ENCODE measurements around the gene MACROD1. TPM values are rescaled to one million over a fixed set of nuclear protein-coding genes. Genes with fewer than 3 reads are reported as not detected.

MACROD1 gene
- total RNA-seq, 1 donor from 2014 or later: 5.6 TPM

- intact Hi-C loops (cut with micrococcal nuclease): loop anchor here (1.0 kb wide), 3 partner anchors 31 to 317 kb away; no protein-coding TSS in a partner anchor
Observed at GRCh38 chr11:64153812-64154211, 12.1 kb downstream of the MACROD1 start.

DNA sequence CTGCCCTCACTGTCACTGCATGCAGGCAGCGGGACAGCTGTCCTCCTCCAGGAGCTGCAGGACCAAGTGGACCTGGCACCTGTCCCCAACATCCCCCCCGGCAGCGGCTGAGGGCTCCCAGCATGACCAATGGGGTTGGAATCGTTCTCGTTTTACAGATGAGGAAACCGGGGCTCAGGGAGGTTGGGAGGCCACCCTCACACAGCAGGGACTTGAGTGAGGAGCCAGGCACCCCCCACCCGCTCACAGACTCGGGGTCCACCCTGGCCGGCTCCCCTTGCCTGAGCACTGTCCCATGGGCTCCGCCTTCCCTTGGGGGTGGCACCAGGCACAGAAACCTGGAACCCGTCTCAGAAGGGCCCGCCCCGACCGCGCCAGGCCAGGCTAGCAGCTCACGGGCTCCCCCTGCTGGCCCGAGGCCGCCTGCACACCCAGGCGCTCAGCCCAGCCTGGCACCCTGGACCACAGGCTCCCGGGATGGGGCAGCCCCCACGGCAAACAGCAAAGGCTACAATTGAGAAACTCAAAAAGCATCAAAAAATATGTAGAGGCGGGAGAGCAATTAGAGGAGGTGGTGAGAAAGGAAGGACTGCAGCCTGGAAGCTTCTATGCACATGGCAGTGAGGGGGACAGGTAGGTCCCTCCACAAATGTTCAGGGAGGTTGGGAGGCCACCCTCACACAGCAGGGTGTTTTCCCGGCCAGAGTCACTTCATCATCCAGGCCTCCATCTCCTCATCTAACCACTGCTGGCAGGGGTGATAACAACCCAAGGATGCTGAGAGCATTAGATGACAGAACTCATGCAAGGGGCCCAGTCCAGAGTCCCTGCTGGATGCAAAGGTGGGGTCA lies 12.8 kb downstream of the MACROD1 start:
- intact Hi-C loops (cut with micrococcal nuclease): loop anchor here (1.0 kb wide), 3 partner anchors 32 to 316 kb away; no protein-coding TSS in a partner anchor

GRCh38 chr11:64151337-64151736 lies 14.6 kb downstream of the MACROD1 start:
- intact Hi-C loops (cut with micrococcal nuclease): no loop called here

- intact Hi-C loops (cut with micrococcal nuclease): no loop called here
Observed at GRCh38 chr11:64150481-64151239, 15.3 kb downstream of the MACROD1 start.

- intact Hi-C loops (cut with micrococcal nuclease): no loop called here
Observed at GRCh38 chr11:64150051-64150450, 15.9 kb downstream of the MACROD1 start.

- intact Hi-C loops (cut with micrococcal nuclease): loop anchor here (1.0 to 5.0 kb wide), 4 partner anchors 149 to 1112 kb away; no protein-coding TSS in a partner anchor
Observed at GRCh38 chr11:64148917-64149617, 16.8 kb downstream of the MACROD1 start.

GRCh38 chr11:64148226-64148916 lies 17.5 kb downstream of the MACROD1 start:
- intact Hi-C loops (cut with micrococcal nuclease): loop anchor here (1.0 to 5.0 kb wide), 4 partner anchors 148 to 1111 kb away; no protein-coding TSS in a partner anchor

DNA sequence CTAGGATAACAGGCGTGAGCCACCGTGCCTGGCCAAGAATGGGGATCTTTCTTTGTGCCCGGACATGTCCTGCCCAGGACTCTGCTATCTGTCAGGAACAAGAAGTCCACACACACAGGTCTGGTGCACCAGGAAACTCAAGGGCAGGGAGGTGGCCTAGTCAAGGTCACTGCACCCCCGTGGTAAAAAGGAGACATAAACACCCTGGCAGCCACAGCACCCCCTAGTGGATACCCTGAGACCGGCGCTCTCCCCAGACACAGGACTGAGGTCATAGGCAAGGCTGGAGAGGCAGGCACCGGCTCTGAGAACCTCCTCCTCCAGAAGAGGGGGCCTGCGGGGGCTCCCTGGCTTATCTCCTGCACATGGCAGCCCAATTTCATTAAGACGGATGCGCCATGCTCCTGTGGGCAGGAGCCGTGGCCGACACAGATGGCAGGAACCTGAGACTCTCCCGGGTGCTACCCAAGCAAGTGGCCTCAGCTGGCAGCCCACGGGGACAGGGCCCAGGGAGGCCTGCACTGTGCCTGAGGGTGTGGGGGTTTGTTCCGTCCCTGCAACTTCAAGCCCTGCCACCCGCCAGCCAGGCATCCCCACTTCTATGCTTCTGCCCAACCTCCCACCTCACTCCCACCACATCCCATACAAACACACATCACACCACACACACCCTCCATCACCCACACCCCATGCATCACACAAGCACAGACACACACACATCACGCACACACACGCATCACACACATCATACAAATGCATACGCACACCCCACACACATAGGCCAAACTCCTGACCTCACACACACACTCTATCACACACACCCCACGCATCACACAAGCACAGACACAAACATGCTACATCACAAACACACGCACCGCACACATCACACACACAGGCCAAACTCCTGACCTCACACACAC lies 19.6 kb downstream of the MACROD1 start:
- intact Hi-C loops (cut with micrococcal nuclease): loop anchor here (2.0 to 5.0 kb wide), 2 partner anchors 21 to 1109 kb away; partner anchors contain the start of gene MACROD1

- intact Hi-C loops (cut with micrococcal nuclease): loop anchor here (5.0 kb wide), 1 partner anchor 1108 kb away; no protein-coding TSS in a partner anchor
Observed at GRCh38 chr11:64144587-64145472, 21.1 kb downstream of the MACROD1 start.

DNA sequence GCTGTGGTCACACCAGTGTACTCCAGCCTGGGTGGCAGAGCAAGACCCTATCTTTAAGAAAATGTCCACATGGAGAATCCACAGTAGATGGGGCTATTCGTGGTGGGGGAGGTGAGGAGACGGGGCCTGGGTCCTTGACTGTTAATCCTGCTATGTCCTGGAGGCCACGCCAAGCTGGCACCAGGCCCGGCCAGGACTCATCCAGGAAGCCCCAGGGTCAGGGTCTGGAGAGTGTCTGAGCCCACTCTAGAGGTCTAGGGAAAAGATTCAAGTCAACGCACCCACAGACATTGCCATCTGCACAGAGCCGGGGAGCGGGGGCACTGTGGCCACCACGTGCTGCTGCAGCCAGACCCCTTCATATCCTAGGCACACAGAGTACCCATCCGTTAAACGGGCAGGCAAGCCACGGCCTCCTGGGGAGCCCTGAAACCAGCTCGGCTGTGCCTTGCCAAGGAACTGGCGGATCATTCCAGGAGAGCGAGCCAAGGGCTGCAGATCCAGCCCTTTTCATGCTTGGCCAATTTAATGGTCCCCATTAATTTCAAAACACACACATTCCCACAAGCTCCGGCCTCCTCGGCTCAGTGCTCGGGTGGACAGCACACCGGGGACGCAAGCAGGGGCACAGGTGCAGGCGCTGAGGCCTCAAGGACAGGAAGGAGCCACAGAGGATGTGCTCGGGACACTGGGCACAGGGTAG lies 24.7 kb downstream of the MACROD1 start:
- intact Hi-C loops (cut with micrococcal nuclease): no loop called here

DNA sequence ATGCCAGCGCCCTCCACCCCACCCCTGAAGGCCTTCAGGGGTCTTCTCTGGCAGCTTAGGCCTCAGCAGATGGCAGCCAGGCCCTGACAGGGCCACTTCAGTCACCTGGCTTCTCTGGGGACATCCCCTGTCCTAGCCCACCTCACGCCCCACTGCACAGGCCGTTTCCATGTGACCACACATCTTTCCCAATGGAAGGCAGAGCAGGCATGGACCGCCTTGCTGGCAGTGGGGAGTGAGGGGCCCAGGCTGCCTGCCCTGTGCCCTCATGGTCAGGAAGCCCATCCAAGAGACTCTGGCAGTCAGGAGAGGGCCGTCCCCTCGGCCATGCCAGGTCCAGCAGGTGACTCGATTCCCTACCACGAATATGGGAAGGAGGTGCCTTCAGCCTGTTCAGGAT lies 25.8 kb downstream of the MACROD1 start:
- intact Hi-C loops (cut with micrococcal nuclease): no loop called here

DNA sequence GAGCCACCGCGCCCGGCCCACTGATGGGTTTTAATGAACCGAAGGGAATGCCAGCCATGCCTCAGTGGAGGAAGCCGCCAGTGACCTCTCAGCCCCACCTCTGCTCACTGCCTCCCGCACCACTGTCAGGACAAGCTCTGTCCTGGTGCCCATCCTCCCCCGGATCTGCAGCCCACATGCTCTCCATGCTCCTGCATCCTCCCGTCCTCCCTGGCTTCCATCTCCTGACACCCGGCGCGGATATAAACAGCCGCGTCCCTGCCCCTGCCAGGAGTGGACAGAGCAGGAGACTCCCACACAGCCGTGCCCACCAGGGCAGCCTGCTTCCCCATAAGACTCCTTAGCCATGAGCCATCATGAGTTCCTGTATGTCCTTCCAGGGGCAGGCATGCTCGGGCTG lies 26.9 kb downstream of the MACROD1 start:
- intact Hi-C loops (cut with micrococcal nuclease): no loop called here

DNA sequence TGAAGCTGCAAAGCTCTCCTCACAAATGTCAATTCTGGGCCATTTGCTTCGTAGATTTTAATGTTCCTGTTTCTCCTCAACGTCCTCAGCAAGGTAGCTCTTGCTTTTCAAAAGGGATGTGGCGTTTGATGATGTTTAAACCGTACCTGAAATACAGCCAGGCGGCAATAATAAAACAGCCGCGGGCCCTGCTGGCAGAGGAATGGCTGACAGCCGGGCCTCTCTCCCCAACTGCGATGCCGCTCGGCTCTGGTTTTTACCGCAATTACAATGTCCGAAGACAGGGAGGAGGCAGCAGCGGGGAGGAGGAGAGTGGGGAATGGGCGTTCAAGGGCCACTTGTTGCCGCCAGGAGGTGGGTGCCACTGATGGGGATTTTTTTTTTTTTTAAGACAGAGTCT lies 27.5 kb downstream of the MACROD1 start:
- intact Hi-C loops (cut with micrococcal nuclease): no loop called here

GRCh38 chr11:64136765-64137441 lies 29.0 kb downstream of the MACROD1 start:
- intact Hi-C loops (cut with micrococcal nuclease): no loop called here

DNA sequence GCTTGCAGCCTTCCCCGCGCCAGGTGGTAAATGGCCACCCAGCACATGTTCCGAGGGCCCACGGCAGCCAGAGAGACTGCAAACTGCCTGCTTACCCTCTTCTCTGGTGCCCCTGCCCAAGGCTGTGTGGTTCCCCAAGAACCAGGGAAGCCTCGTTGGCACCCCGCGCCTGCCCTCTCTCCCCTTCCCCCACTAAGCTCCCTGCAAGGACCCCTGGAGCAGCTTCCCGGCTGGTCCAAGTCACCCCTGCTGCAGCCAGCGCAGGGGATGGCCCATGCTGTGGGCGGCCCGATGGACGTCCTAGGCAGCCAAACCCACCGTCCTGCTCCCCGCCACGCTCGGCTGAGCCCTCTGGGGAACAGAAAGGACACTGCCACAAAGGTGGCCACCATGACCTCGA lies 30.2 kb downstream of the MACROD1 start:
- intact Hi-C loops (cut with micrococcal nuclease): no loop called here

DNA sequence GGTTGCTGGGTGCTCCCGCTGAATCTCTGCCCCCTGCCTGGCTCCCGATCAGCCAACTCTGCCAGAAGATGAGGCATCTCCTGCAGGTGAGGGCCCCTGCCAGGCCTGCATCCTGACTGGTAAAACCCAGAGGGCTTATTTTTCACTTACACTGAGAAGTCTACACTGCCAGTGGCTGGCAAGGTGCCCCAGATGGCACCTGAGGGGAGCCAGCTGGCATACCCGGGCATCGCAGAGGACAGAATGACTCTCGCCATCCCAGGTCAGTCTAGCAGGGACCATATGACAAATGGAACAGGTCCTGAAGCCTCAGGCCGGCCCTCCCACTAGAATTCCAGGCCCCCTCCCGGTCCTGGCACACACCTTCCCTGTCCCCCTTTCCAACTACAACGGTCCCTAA lies 30.9 kb downstream of the MACROD1 start:
- intact Hi-C loops (cut with micrococcal nuclease): no loop called here

DNA sequence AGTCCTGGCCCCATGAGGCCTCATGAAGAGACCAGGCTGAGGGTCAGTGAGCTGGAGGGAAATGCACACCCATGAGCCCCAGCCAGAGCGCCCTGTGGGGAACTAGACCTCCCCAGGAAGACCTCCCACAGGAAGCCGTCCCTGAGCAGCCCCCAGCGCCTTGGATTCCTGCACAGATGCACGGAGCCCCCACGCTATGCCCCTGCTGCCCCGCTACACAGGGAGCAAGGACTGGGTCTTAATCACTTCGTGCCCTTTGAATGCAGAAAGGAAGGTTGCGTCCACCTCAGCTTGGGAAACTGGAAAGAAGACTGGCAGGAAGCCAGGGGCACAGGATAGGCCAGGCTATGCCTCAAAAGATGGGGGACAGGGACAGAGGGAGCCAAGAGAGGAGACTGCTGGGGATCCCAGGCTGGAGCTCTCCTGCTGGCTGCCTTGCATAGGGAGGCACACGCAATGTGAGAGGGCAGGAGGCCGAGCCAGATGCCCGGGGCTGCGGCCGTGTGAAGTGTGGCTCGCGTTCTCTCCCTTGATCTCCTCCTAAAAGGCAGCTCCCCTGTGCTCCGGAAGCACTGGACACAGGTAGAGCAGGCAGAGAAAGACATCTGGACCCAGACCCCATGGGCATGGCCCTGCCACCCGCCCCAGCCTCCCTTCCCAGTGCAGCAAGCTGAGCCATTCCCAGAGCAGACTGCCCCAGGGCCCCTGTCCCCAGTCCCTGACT lies 32.8 kb downstream of the MACROD1 start:
- intact Hi-C loops (cut with micrococcal nuclease): no loop called here
